Measurements from ENCODE around the gene ZBED1.

DNA sequence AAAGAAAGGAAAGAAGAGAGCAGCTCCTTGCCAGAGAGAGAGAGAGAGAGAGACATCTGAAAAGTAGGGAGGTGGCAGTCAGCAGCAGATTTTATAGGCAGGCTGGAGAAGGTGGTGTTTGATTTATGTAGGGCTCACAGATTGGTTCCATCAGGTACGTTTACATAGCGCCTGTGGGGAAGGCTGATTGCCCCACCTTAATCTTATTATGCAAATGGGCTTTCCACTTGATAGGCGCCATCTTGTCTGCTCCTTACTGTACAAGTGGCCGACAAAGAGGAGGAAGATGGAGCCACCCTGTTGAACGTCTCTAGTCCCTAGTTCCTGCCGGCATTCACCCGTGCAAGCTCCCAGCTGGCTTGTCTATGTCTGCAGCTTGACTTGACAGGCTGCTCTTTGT lies 49.1 kb upstream of the ZBED1 start:
- TF ChIP-seq, protein P1, sequence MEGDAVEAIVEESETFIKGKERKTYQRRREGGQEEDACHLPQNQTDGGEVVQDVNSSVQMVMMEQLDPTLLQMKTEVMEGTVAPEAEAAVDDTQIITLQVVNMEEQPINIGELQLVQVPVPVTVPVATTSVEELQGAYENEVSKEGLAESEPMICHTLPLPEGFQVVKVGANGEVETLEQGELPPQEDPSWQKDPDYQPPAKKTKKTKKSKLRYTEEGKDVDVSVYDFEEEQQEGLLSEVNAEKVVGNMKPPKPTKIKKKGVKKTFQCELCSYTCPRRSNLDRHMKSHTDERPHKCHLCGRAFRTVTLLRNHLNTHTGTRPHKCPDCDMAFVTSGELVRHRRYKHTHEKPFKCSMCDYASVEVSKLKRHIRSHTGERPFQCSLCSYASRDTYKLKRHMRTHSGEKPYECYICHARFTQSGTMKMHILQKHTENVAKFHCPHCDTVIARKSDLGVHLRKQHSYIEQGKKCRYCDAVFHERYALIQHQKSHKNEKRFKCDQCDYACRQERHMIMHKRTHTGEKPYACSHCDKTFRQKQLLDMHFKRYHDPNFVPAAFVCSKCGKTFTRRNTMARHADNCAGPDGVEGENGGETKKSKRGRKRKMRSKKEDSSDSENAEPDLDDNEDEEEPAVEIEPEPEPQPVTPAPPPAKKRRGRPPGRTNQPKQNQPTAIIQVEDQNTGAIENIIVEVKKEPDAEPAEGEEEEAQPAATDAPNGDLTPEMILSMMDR (IDR thresholded peaks at IDR 0.05 in 8 of 11, conservative IDR thresholded peaks at IDR 0.05 in 3 of 11), result no peak
- TF ChIP-seq POLR2A (IDR thresholded peaks at IDR 0.05), result no peak
